Stimulated activated CD4-positive, alpha-beta T cell treated with anti-CD3 and anti-CD28 coated beads, Interleukin-4, amount 100 ng/mL, for 48 hours (primary cell): ENCODE data around the gene MRPL14.
"Not testable (repeated sequence)": the region's sequence is repeated elsewhere in the genome, so short reads cannot be mapped to it uniquely, and the experiment has no call there.

ENCODE experiments used
- DNase-seq, 2 donors: peaks; one replicate each; pipeline ENCODE4 v3.0.0-alpha.2; 2020; ENCODE audit warnings: low read depth in 2 of 2

MRPL14 gene

DNA sequence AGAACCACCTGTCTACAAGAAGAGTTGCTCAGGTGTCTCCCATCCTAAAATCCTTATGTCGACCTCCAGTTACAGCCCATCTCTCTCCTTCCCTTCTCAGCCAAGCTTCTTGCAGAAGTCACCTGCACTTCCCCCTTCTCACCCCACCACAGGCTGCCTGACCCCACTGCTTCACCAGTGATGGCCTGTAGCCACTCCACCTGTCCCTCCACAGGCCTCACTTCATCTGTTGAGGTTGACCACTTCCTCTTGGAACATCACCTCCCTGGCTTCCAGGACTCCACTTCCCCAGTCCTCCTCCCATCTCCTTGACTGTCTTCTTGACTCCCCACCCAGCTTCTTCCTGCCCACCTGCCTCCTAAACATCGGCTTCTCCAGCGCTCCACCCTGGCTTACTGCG, 25.4 kb downstream of the MRPL14 start:
- no peak for DNase-seq

DNA sequence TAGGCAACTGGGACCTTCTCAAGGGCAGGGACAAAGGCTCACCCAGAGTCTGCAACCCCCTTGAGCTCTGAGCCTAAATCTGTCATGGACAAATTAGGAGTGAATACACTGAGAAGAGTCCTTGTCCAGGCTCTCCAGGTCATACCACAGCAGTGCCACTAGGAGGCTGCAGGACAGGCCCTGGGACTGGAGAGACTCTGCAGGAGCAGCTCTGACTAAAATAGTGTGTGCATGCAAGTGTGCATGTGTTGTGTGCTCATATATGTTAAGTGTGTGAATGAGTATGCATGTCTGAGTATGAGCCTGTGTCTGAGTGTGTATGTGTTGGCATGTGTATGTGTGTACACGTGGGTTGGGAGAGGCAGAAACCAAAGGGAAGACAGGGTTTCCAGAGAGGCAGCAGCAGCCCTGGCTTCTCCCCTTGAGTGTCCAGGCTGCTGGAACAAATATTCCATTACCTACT, 27.1 kb downstream of the MRPL14 start:
- no peak for DNase-seq

DNA sequence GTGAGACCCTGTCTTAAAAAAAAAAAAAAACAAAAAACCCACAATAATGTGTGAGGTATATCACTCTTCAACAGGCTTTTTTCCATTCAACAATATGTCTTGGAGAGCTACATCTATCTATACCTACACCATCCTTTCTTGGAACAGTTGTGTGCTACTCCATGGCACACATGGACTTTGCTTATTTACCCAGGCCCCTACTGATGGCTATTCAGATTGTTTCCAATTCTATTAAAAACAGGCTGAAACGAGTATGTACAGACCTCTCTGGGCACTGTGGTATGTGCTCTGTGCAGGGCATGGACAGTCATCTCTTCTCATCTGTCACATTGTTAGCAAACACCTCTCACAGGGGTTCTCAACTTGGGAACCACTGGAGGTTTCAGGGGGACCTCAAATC, 28.1 kb downstream of the MRPL14 start:
- no peak for DNase-seq

DNA sequence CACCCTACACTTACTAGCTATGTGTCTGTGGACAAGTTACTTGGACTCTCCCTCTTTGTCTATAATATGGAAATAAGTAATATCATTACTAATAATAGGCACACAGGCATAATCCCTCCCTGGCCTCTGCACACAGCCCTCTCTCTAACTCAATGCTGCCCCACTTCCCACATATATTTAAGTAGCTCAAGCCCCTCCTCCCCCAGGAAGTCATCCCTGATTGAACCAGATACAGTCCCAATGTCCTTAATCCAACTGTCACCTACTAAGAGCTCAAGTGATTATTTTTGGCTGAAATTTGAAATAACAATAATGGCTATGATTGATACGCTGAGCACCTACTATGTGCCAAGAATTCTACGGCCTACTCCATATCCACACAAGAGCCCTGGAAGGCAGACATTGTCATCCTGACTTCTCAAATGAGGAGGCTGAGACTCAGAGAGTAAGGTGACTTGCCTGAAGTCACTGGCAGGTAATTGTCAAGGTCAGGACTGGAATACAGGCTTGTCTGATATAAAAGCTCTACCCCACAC, 29.4 kb downstream of the MRPL14 start:
- DNase-seq: no peak

DNA sequence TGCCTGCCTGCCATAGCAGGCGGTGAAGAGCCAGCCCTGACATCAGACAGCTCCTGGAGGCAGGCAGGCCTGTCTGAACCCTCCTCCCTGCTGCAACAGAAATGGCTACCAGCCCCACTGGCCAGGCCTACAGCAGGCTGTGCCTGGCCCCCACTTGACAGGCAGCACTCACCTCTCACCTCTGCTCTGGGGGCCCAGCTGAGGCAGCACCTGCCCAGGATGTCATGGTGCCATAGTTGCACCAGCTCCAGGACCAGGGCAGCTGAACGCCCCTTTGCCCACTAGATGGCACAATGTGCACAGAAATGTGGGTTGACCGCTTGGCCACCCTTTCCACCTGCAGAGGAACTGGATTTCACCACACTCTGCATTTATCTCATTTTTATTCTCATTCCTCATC, 30.6 kb downstream of the MRPL14 start:
- DNase-seq: peak; percentile 62 to 68

DNA sequence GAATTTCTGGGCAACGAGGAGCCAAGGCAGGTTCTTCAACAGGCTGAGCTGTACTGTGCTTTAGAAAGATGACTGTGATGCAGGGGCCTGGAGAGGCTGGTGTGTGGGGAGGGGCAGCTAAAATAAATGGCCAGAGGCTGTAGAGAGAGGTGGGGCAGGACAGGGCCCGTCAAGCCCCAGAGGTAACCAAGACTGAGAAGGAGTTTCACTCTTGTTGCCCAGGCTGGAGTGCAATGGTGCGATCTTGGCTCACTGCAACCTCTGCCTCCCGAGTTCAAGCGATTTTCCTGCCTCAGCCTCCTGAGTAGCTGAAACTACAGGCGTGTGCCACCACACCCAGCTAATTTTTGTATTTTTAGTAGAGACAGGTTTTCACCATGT, 32.0 kb downstream of the MRPL14 start:
- not testable (repeated sequence) for DNase-seq

DNA sequence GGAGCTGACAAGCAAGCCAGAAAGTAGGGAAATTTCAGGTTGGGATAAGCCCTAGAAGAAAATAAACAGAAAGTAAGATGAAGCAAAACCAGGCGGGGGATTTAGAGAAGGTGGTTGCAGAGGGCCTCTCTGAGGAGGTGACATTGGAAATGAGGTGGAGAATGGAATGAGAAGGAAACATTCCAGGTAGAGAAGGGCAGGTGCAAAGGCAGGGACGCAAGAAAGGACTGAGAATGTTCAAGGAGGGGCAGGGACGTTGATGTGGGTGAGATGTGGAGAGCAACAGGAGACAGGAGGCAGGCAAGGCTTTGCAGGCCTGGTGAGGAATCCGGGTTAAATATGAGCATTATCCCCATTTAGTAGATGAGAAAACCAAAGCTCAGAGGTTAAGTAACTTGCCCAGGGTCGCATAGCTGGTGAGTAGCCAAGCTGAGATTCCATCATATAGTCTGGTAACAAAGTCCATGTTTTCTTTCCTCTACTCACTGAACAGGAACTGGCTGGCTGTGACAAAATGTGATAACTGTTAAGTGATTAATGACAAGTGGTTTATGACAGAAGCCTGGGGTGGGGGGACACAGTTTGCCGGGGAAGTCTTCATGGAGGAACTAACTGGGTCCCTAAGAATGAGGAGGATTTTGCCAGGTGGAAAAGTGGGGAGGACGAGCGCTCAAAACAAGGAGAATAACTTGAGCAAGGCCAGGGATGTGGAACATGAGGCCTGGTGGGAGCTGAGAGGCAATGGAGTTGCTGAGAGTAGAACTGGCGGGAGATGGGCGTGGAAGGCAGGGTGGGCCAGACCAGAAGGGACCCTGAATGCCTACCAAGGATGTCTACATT, 32.6 kb downstream of the MRPL14 start:
- no peak for DNase-seq

DNA sequence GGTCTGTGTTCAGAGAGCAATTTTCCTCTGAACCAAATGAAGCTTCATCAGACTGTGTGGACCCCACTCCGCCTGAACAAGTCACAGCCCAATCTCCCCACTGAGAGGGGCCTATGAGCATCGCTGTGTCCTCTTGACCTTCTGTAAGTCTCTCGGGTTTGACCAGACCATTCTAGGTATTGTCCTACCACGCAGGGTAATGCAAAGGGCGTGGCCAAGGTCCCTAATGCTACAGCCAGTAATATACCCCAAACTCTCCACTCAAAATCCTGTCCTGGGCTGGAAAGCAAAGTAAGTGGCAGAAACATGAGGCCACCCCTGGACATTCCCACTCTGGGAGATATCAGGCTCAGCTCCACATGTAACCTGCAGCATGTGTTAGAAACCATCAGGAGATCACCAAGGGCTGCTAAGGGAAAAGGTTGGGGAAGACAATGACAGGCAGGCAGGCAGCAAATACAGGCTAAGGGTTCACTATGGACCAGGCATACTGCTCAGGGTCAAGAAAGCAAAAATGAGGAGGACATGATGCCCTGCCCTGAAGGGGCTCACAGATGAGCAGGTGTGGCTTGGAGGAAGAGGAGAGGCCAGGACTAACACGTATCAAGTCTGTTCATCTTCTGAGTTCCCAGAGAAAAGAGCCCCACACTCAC, 33.4 kb downstream of the MRPL14 start:
- no peak for DNase-seq

DNA sequence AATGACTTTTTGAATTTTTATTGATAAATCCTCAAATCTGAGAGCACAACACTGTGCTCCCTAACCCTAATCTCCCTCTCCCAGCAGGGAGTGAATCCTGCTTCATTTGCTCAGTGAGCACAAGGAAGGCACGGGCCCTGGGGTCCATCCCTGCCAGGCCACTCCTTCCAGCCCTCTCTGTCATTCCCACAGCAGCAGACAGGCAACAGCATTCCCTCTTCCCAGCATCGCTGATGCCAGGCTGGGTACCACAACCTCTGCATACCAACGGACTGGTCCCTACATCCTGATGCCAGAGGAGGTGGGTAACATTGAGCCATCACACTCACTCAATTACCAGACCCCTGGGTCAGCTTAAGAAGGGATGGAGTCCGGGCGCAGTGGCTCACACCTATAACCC, 34.2 kb downstream of the MRPL14 start:
- no peak for DNase-seq

DNA sequence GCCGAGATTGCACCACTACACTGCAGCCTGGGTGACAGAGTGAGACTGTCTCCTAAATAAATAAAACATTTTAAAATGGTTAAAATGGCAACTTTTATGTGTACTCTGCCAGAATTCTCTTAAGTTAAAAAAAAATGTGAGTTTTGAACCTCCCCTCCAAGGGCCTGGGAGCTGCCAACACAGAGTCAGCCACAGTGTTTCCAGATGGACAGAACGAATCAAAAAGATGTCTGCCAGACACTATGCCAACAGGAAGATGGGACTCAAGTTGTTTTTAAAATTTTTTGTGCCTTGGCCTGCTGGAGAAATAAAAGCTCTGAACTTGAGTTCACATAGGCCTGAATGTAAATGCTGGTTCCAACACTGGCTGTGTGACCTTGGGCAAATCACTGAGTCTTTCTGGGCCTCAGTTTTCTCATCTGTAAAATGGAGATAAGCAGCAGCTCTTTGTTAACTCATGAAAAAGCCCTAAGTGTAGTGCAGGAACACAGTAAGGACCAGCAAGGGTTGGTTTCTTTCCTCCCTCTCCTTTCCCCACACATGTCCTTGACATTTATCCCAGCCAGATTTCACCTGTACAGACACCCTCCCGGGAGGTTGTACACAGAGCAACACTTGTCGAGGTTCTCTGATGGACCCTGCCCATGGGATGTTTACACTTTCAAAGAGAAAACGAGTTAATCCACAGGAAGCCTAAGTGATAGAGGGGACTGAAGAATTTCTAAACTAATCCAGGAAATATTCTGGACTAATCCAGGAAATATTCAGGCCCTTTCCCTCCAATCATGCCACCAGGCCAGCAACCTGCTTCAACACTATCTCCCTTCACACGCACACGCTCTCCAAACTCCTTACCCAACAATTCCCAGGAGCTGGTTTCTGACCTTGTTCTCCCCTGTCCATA, 35.0 kb downstream of the MRPL14 start:
- DNase-seq: no peak

DNA sequence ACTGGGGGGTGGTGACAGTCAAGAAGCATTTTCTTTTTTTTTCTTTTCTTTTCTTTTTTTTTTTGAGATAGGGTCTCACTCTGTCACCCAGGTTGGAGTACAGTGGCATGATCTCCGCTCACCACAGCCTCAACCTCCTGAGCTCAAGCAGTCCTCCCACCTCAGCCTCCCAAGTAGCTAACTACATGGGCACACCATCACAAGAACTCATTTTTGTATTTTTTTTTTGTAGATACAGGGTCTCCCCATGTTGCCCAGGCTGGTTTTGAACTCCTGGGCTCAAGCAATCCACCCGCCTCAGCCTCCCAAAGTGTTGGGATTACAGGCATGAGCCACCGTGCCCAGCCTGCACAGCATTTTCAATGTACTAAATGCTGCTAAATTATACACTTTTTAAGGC, 35.9 kb downstream of the MRPL14 start:
- DNase-seq: not testable (repeated sequence)

DNA sequence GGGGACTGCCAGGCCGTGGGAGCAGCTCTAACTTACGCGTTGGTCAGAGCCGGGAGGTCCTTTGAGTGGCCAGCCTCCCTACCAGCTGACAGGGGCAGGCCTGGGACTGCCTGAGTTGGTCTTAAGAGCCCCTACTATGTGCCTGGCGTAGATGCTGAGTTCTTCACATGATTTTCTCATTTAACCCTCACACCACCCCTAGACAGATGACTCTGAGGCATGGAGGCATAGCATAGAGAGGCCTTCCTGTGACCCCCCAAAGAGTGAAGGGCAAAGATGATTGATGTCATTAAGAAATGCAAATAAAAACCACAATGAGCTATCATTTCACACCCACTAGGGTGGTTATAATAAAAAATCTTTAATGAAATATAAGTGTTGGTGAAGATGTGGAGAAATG, 36.8 kb downstream of the MRPL14 start:
- DNase-seq: no peak

DNA sequence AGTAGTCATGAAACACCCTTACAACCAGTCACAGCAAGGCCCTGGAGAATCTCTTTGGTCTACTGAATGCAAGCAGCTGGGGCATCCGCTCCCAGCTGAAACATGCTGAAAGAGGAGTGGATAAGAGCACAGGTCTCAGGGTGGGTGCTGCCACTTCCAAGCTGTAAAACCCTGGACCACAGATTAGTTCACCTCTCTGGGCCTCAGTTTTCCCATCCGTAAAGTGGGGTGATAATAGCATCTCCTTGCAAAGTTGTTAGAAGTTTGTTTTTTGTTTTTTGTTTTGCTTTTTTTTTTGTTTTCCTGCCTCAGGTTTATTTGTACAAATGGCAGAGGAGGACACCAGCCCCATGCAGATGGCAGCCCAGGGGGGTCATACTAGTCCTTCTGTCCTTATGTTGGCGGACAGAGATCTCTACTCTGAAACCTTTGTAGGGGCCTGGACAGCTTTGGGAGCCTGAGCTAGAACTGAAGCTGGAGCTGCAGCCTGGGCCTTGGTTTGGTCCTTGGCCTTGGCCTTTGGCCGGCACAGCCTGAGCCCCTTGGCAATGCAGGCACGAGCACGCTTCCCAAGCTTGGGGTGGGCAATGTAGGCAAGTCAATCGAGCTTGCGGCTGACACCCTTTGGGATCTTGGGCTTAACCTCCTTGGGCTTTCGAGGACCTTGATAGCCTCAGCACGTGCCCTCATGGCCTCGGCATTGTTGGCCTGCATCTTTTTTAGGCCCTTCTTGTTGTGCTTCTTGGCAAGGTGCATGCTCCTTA, 38.2 kb downstream of the MRPL14 start:
- no peak for DNase-seq

DNA sequence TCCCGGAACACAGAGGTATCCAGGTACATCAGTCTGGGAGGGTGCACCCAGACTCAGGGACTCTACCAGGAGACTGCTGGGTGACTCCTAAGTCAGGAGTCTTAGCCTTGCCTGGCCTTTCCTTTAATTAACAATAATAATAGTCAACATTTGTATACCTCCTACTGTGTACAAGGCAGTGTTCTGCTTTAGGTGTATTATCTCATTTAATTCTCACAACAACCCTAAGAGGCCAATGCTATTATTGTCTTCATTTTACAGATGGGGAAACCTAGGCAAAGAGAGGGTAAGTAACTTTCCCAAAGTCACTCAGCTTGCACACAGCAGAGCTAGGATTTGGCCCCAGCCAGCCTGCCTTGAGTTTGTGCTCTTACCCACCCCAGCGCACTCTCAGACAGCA, 39.6 kb downstream of the MRPL14 start:
- no peak for DNase-seq

DNA sequence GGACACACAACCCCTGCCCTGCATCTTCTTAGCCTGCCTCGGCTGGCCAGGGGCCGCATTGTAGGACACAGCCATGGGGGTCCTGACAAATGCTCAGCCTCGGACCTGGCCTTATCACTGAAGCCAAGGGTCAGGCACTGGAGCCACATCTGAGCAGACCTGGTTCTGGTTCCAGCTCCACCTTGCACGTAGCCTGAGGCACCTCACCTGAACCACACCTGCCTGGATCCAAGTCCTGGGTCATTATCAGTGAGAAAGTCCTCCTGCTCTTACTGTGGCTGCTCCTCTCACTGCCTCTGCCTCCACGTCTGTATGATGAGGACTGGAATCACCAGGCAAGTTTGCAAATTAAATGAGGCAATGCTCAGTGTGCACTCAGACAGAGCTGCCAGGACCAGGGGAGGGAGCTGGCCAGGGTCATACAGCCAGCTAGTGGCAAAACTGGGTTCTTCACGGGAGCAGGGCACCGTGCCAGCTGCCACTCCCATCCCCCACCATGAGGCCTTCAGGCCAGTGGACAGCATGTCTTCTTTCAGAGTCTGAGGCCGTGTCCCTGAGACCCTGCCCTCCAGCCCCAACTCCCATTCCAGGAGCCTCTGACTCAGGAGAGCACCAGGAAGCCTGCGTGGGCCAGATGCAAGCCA, 40.2 kb downstream of the MRPL14 start:
- no peak for DNase-seq

DNA sequence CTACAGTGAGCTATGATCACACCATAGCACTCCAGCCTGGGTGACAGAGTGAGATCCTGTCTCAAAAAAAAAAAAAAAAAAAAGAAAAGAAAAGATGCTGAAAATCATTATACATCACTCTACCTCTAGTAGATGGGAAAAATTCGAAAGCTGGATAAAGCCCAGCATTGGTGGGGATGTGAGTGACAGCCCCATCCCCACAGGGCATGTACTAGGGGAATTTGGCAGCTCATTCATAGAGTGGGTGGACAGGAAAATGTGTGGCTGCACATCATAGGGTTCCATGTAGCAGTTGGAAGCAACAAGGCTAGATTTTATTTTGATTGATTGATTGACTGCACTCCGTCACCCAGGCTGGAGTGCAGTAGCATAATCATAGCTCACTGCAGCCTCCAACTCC, 42.0 kb downstream of the MRPL14 start:
- no peak for DNase-seq

DNA sequence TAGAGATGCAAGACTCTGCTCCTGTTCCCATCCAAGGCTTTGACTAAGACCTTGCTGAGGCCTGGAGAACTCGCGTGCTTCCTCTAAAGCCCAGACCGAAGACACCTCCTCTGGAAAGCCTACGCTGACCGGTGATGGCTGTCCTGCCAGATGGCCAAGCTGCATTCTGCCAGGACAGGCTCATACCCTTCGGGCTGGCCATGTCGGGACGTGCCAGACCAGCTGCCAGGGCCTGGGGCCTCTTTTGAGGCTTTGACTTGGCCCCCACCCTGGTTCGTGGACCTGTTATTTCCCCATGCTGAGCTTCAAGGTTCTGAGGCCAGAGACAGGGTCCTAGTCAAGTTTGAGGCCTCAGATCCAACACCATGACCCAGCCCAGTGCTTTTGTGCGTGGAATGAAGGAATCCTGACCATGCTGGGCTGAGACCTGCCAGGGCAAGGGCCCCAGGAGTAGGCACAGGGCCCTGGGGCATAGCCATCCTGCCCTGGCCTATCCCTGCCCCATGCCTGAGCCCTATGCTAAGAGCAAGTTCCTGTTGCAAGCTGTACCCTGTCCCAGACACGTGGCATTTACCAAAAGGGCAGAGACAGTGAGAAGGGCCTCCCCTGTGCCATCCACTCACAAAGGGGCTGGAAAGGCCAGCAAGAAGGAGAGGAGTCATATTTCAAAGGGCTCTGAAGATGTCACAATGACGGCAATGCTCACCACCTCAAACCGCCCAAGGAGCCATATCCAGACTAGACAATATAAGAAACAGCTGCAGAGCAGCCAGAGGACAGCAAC, 42.8 kb downstream of the MRPL14 start:
- DNase-seq: no peak

DNA sequence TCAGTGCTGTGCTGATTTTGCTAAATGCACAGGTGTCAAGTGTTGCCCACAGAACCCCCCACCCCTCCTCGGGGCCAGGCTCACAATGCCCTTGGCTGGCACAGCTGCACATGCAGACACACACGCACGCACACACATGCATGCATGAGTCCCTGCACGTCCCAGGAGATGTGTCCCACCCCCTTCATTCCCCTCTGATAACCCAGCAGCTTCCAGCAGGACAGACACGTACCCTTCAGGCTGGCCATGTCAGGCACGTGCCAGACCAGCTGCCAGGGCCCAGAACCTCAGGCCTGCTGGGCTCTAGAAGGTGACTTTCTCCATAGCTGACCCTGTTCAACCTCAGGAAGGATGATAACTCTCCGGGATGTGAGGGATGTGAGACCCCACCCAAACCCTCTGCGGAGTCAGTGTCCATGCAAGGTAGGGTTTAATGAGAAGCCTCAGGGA, 44.4 kb downstream of the MRPL14 start:
- DNase-seq: no peak

DNA sequence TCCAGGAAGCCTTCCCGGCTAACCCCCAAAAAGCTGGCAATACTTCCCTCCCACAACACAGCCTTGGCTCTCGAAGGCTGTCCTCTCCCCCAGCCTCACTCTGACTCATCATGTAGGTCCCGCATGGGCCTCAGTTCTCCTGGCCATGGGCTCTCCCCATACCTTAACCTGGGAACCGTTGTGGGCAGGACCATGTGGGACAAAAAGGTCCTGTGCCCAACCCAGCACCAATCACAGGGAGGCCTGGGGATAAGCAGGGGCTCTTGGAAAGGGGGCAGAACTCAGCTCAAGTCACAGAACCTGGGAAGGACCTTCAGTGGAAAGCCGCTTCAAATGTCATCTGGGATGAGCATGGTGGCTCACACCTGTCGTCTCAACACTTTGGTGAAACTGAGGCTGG, 45.5 kb downstream of the MRPL14 start:
- no peak for DNase-seq
